Cardiac fibroblast (primary cell): ENCODE data around the gene FRMD8.
"Not testable (repeated sequence)": the region's sequence is repeated elsewhere in the genome, so short reads cannot be mapped to it uniquely, and the experiment has no call there.

ENCODE experiments used
- DNase-seq, 2 donors: peaks; one replicate each; pipeline versions ENCODE4 v3.0.0 to v3.0.0-alpha.2; 2010; ENCODE audit warnings: low read depth in 2 of 2
- H3K4me3 ChIP-seq, 2 donors: replicated peaks in 1 of 2; 1 replicate in 1 of 2; 2 replicates in 1 of 2; pipeline ENCODE4 v1.5.1; 2011; ENCODE audit warnings: low read depth in 2 of 2, low read length in 2 of 2, mild to moderate bottlenecking in 2 of 2, moderate library complexity in 1 of 2
- CTCF ChIP-seq: IDR thresholded peaks from one replicate; pipeline ENCODE4 v1.5.1; 2011; ENCODE audit warnings: low read depth, mild to moderate bottlenecking, low read length, inconsistent platforms

Gene FRMD8

GRCh38 chr11:65448418-65449105 is 62.1 kb downstream of the FRMD8 start:
- no peak for TF ChIP-seq CTCF
- peak; percentile 77 to 89 for DNase-seq
- no peak overlapping the region for H3K4me3 ChIP-seq

GRCh38 chr11:65451301-65451700 is 64.9 kb downstream of the FRMD8 start:
- not testable (repeated sequence) for H3K4me3 ChIP-seq, DNase-seq

- not testable (repeated sequence) for DNase-seq, H3K4me3 ChIP-seq
Observed at GRCh38 chr11:65452259-65452658, 65.8 kb downstream of the FRMD8 start.

- no peak for TF ChIP-seq CTCF
- peak; percentile 82 to 93 for DNase-seq
- no peak overlapping the region for H3K4me3 ChIP-seq
Observed at GRCh38 chr11:65452806-65453490, 66.5 kb downstream of the FRMD8 start.

- no peak for TF ChIP-seq CTCF
- DNase-seq: peak; percentile 48 to 69
Observed at GRCh38 chr11:65454311-65454695, 67.9 kb downstream of the FRMD8 start.

GRCh38 chr11:65454696-65455456 is 68.4 kb downstream of the FRMD8 start:
- DNase-seq: peak; percentile 89 to 91
- no peak for TF ChIP-seq CTCF
- H3K4me3 ChIP-seq: peak overlapping the region; percentile 55 to 67

More at GRCh38 chr11:65454311-65454695, 67.9 kb downstream of the FRMD8 start:
- H3K4me3 ChIP-seq: peak overlapping the region; percentile 55 to 67

GRCh38 chr11:65456418-65456817 is 70.0 kb downstream of the FRMD8 start:
- H3K4me3 ChIP-seq: no peak overlapping the region
- no peak for TF ChIP-seq CTCF
- DNase-seq: no peak
